Spleen (tissue), 7 donors: ENCODE results near the gene RPS27.

Experiments
- CTCF ChIP-seq, 11 experiments: fragments of 200-600 bp in 7 of 11; fragments of 450-650 bp in 4 of 11; sonication (generic) in 4 of 11; IDR thresholded peaks in 8 of 11; conservative IDR thresholded peaks in 3 of 11; 1 replicate in 7 of 11; 2 replicates in 4 of 11; pipeline versions ENCODE4 v1.4.0 to v1.8.0; 2016 to 2021; ENCODE audit warnings: antibody characterized with exemption in 11 of 11, inconsistent platforms in 4 of 11, mild to moderate bottlenecking in 1 of 11
- POLR2A ChIP-seq, 3 donors: fragments of 450-650 bp; IDR thresholded peaks; one replicate each; pipeline ENCODE4 v1.5.1; 2017; ENCODE audit warnings: antibody characterized with exemption in 3 of 3, mild to moderate bottlenecking in 1 of 3
- POLR2AphosphoS5 ChIP-seq, 3 donors: sonication (generic); formaldehyde crosslinking; IDR thresholded peaks; one replicate each; pipeline ENCODE4 v1.5.1; 2017; ENCODE audit warnings: antibody characterized with exemption in 3 of 3
- donor health status: DM: no; HTN: no; CAD: no; lungs with moderate emphysema.
- donor health status: DM: no; HTN: no; CAD: no.
- donor health status: DM: no; HTN: no; CAD: no.

GRCh38 chr1:154000420-154000819 is 9.9 kb downstream of the RPS27 start:
- no peak for TF ChIP-seq CTCF (IDR thresholded peaks at IDR 0.05 in 8 of 11, conservative IDR thresholded peaks at IDR 0.05 in 3 of 11)
- no peak for TF ChIP-seq POLR2AphosphoS5 (IDR thresholded peaks at IDR 0.05)
- TF ChIP-seq POLR2A (IDR thresholded peaks at IDR 0.05): no peak
